ENCODE measurements around the gene TJP2. TPM values are rescaled to one million over a fixed set of nuclear protein-coding genes. Genes with fewer than 3 reads are reported as not detected.

Gene TJP2
- total RNA-seq, 1 experiment from 2014 or later: 155 TPM

- Mint-ChIP-seq H3K36me3 (peaks cover 5% of the 10 kb centered on the region; the same call in 1 of the 2 replicates), H3K4me1 (peaks cover 24% of the 10 kb centered on the region), H3K9me3 (peaks cover 11% of the 10 kb centered on the region), H3K27me3 (ENCODE audit: low read depth) (no peaks in the 10 kb centered on the region), H3K4me3 (no peak overlapping the region), H3K27ac (no peak overlapping the region)
- CTCF ChIA-PET: no interaction called here
- ATAC-seq (no peak), DNase-seq (ENCODE audit: low spot score) (no peak)
- TF ChIP-seq ATF6 (CRISPR knock-in tag; IDR thresholded peaks at IDR 0.05): no peak
- no peak for TF ChIP-seq ARID4B (CRISPR knock-in tag; IDR thresholded peaks at IDR 0.05; ENCODE audit: borderline replicate concordance)
- TF ChIP-seq ZNF138 (CRISPR knock-in tag; conservative IDR thresholded peaks at IDR 0.05): no peak
- no peak for TF ChIP-seq ZNF423 (CRISPR knock-in tag; IDR thresholded peaks at IDR 0.05)
- no peak for TF ChIP-seq JUN (CRISPR knock-in tag; IDR thresholded peaks at IDR 0.05)
- TF ChIP-seq JAZF1 (CRISPR knock-in tag; IDR thresholded peaks at IDR 0.05): no peak
- no peak for TF ChIP-seq ELF4 (CRISPR knock-in tag; IDR thresholded peaks at IDR 0.05; ENCODE audit: low read depth)
- no peak for TF ChIP-seq ZMAT4 (CRISPR knock-in tag; IDR thresholded peaks at IDR 0.05)
- no peak for TF ChIP-seq PREB (CRISPR knock-in tag; IDR thresholded peaks at IDR 0.05; ENCODE audit: borderline replicate concordance)
- no peak for TF ChIP-seq ZBTB21 (CRISPR knock-in tag; IDR thresholded peaks at IDR 0.05; ENCODE audit: borderline replicate concordance)
- TF ChIP-seq TEAD1 (CRISPR knock-in tag; IDR thresholded peaks at IDR 0.05): no peak
- no peak for TF ChIP-seq USF1 (CRISPR knock-in tag; IDR thresholded peaks at IDR 0.05)
- TF ChIP-seq CREB1 (CRISPR knock-in tag; IDR thresholded peaks at IDR 0.05): no peak
- no peak for TF ChIP-seq FOXK1 (CRISPR knock-in tag; IDR thresholded peaks at IDR 0.05)
- POLR2A ChIA-PET: no interaction called here
These were observed 90.4 kb downstream of the TJP2 start for GRCh38 chr9:69264526-69264925.

GRCh38 chr9:69265891-69266290 is 91.8 kb downstream of the TJP2 start:
- H3K4me1 Mint-ChIP-seq: peaks cover 19% of the 10 kb centered on the region
- peaks cover 11% of the 10 kb centered on the region for H3K9me3 Mint-ChIP-seq
- ChIA-PET CTCF (interaction anchor here (1.1 to 1.2 kb wide), 2 partner anchors 42 kb away, joined by 4 to 7 read pairs; no protein-coding TSS in a partner anchor), POLR2A (no interaction called here)
- no peak overlapping the region for H3K27ac Mint-ChIP-seq
- peak; percentile 55 for ATAC-seq
- no peak overlapping the region for H3K4me3 Mint-ChIP-seq
- peaks cover 5% of the 10 kb centered on the region; the same call in 1 of the 2 replicates for H3K36me3 Mint-ChIP-seq
- no peak for DNase-seq (ENCODE audit: low spot score)
- H3K27me3 Mint-ChIP-seq (ENCODE audit: low read depth): no peaks in the 10 kb centered on the region
- TF ChIP-seq MLX (CRISPR knock-in tag; IDR thresholded peaks at IDR 0.05) (no peak), MYBL2 (CRISPR knock-in tag; IDR thresholded peaks at IDR 0.05) (no peak), E2F5 (CRISPR knock-in tag; IDR thresholded peaks at IDR 0.05) (no peak), CBFB (CRISPR knock-in tag; IDR thresholded peaks at IDR 0.05; ENCODE audit: low read depth) (no peak), ZNF232 (CRISPR knock-in tag; IDR thresholded peaks at IDR 0.05) (no peak), NR2C2 (CRISPR knock-in tag; IDR thresholded peaks at IDR 0.05) (no peak), ETV6 (CRISPR knock-in tag; IDR thresholded peaks at IDR 0.05) (no peak), AFF4 (CRISPR knock-in tag; IDR thresholded peaks at IDR 0.05; ENCODE audit: borderline replicate concordance) (no peak)
